Esophagus squamous epithelium (tissue), 4 donors: ENCODE data around the gene TEKTIP1.
"Not testable (repeated sequence)": the region's sequence is repeated elsewhere in the genome, so short reads cannot be mapped to it uniquely, and the experiment has no call there.

Source experiments
- POLR2A ChIP-seq, 4 donors: fragments of 450-650 bp; IDR thresholded peaks; one replicate each; pipeline ENCODE4 v1.6.1; 2017; ENCODE audit warnings: antibody characterized with exemption in 4 of 4, mild to moderate bottlenecking in 4 of 4, moderate library complexity in 3 of 4
- TF ChIP-seq, protein P1 (sequence below), 6 experiments: fragments of 450-650 bp in 4 of 6; fragments of 200-600 bp in 2 of 6; sonication (generic) in 2 of 6; IDR thresholded peaks; one replicate each; pipeline ENCODE4 v1.5.1; 2016 to 2019; ENCODE audit warnings: antibody characterized with exemption in 6 of 6, mild to moderate bottlenecking in 4 of 6, moderate library complexity in 4 of 6

DNA sequence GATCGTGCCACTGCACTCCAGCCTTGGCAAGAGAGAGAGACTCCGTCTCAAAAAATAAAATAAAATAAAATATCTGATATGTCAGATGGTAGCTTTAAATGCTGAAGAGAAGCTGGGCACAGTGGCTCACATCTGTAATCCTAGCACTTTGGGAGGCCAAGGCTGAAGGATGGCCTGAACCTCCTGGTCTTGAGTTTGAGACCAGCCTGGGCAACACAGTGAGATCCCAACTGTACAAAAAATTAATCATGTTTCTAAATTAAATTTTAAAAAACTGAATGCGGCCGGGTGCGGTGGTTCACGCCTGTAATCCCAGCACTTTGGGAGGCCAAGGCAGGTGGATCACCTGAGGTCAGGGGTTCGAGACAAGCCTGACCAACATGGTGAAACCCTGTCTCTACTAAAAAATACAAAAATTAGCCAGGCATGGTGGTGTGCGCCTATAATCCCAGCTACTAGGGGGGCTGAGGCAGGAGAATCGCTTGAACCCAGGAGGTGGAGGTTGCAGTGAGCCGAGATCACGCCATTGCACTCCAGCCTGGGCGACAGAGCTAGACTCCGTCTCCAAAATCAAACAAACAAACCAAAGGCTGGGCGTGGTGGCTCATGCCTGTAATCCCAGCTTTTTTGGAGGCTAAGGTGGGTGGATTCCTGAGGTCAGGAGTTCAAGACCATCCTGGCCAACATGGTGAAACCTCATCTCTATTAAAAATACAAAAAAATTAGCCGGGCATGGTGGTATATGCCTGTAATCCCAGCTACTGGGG is 45.2 kb downstream of the TEKTIP1 start:
- TF ChIP-seq, protein P1, sequence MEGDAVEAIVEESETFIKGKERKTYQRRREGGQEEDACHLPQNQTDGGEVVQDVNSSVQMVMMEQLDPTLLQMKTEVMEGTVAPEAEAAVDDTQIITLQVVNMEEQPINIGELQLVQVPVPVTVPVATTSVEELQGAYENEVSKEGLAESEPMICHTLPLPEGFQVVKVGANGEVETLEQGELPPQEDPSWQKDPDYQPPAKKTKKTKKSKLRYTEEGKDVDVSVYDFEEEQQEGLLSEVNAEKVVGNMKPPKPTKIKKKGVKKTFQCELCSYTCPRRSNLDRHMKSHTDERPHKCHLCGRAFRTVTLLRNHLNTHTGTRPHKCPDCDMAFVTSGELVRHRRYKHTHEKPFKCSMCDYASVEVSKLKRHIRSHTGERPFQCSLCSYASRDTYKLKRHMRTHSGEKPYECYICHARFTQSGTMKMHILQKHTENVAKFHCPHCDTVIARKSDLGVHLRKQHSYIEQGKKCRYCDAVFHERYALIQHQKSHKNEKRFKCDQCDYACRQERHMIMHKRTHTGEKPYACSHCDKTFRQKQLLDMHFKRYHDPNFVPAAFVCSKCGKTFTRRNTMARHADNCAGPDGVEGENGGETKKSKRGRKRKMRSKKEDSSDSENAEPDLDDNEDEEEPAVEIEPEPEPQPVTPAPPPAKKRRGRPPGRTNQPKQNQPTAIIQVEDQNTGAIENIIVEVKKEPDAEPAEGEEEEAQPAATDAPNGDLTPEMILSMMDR (IDR thresholded peaks at IDR 0.05): not testable (repeated sequence)
- not testable (repeated sequence) for TF ChIP-seq POLR2A (IDR thresholded peaks at IDR 0.05)
